Measurements from ENCODE around the gene LEAP2.

The LEAP2 gene

DNA sequence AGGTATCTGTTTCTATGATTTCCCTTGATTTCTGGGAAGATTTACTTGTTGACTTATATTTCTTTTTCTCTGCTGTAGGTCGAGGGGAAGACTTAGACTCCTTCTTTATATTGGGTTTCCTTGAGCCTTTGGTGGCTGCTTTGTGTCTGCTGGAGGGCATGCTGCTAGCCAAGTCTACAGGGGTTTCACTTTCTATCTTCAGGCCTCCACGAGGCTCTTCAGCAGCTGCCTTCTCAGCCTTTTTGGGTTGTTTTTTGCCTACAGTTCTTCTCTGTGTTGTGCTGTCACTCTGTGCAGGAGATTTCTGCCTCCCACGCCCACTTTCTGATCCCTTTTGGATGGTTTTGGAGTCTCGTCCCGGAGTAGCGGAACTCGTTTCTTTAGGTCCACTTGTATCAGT lies 23.2 kb downstream of the LEAP2 start:
- Histone ChIP-seq H3K9ac (ENCODE audit: low read length) (no peak overlapping the region), H3K4me3 (ENCODE audit: insufficient read depth, low read length, poor library complexity, severe bottlenecking) (no peak overlapping the region), H3K4me2 (ENCODE audit: low read depth, low read length, poor library complexity, severe bottlenecking) (no peak overlapping the region), H2AFZ (ENCODE audit: low read depth, low read length, severe bottlenecking) (no peak overlapping the region), H3K27me3 (ENCODE audit: low read length) (no peaks in the 10 kb centered on the region), H3K79me2 (ENCODE audit: insufficient read depth, low read length) (no peaks in the 10 kb centered on the region), H4K20me1 (ENCODE audit: low read depth, low read length) (no peaks in the 10 kb centered on the region), H3K27ac (ENCODE audit: low read depth, low read length) (no peak overlapping the region), H3K9me2 (replicated peaks; ENCODE audit: insufficient read depth, low read length) (no peaks in the 10 kb centered on the region), H3K36me3 (ENCODE audit: low read length) (peaks cover 23% of the 10 kb centered on the region; the same call in 1 of the 2 replicates), H3F3A (ENCODE audit: insufficient read depth) (no peaks in the 10 kb centered on the region), H3K9me3 (ENCODE audit: insufficient read depth, low read length) (no peaks in the 10 kb centered on the region)
- no peak for TF ChIP-seq EZH2phosphoT487 (conservative IDR thresholded peaks at IDR 0.05; ENCODE audit: low read length)

DNA sequence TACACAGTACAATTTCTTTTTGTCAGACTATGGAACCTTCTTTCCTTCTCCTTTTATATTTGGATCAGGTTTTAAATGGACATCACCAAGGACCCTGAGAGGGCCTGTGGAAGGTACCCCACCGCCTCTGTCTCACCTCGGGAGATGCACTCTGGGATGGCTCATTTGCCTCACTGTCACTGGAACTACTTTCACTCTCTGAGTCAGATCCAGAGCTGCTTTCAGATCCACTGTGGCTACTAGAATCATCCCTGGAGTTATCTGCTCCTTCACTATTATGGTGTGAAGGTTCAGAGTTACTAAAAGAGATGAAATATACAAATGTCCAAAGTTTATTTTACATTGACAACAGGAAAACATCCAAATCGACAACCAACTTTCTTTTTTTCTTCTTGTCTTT lies 24.6 kb downstream of the LEAP2 start:
- no peaks in the 10 kb centered on the region for H3K79me2 ChIP-seq (ENCODE audit: insufficient read depth, low read length)
- H3K4me2 ChIP-seq (ENCODE audit: low read depth, low read length, poor library complexity, severe bottlenecking), result no peak overlapping the region
- no peaks in the 10 kb centered on the region for H3K9me2 ChIP-seq (replicated peaks; ENCODE audit: insufficient read depth, low read length)
- no peaks in the 10 kb centered on the region for H4K20me1 ChIP-seq (ENCODE audit: low read depth, low read length)
- no peak overlapping the region for H3K4me3 ChIP-seq (ENCODE audit: insufficient read depth, low read length, poor library complexity, severe bottlenecking)
- peaks cover 23% of the 10 kb centered on the region; the same call in 1 of the 2 replicates for H3K36me3 ChIP-seq (ENCODE audit: low read length)
- H3K9ac ChIP-seq (ENCODE audit: low read length), result no peak overlapping the region
- TF ChIP-seq, protein P1, sequence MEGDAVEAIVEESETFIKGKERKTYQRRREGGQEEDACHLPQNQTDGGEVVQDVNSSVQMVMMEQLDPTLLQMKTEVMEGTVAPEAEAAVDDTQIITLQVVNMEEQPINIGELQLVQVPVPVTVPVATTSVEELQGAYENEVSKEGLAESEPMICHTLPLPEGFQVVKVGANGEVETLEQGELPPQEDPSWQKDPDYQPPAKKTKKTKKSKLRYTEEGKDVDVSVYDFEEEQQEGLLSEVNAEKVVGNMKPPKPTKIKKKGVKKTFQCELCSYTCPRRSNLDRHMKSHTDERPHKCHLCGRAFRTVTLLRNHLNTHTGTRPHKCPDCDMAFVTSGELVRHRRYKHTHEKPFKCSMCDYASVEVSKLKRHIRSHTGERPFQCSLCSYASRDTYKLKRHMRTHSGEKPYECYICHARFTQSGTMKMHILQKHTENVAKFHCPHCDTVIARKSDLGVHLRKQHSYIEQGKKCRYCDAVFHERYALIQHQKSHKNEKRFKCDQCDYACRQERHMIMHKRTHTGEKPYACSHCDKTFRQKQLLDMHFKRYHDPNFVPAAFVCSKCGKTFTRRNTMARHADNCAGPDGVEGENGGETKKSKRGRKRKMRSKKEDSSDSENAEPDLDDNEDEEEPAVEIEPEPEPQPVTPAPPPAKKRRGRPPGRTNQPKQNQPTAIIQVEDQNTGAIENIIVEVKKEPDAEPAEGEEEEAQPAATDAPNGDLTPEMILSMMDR (IDR thresholded peaks at IDR 0.05; ENCODE audit: insufficient read depth, low read length, poor library complexity, severe bottlenecking), result no peak
- no peak for TF ChIP-seq EZH2phosphoT487 (conservative IDR thresholded peaks at IDR 0.05; ENCODE audit: low read length)
- no peaks in the 10 kb centered on the region for H3K9me3 ChIP-seq (ENCODE audit: insufficient read depth, low read length)
- no peaks in the 10 kb centered on the region for H3F3A ChIP-seq (ENCODE audit: insufficient read depth)
- no peak overlapping the region for H3K27ac ChIP-seq (ENCODE audit: low read depth, low read length)
- H2AFZ ChIP-seq (ENCODE audit: low read depth, low read length, severe bottlenecking), result no peak overlapping the region
- no peaks in the 10 kb centered on the region for H3K27me3 ChIP-seq (ENCODE audit: low read length)

DNA sequence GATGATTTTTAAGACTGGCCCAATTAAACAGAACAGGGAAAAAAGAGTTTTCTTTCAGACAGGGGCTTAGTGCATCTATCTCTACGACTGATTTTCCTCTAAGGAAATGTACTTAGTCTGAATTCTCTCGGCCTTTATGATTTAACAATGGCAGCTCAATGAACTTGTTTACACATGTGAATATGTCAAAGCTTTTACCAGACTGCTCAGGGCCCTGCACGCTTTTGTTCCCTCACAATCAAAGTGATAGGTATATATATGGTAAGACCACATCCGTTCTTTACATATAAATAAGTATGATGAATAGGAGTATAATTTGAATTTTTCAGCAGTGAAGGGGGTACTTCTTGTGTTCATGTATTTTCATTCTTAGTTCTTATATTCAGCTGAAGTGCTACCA lies 27.6 kb downstream of the LEAP2 start:
- H3K27me3 ChIP-seq (ENCODE audit: low read length), result no peaks in the 10 kb centered on the region
- H3K79me2 ChIP-seq (ENCODE audit: insufficient read depth, low read length), result no peaks in the 10 kb centered on the region
- H3K9me3 ChIP-seq (ENCODE audit: insufficient read depth, low read length), result no peaks in the 10 kb centered on the region
- H3K4me3 ChIP-seq (ENCODE audit: insufficient read depth, low read length, poor library complexity, severe bottlenecking), result no peak overlapping the region
- no peaks in the 10 kb centered on the region for H4K20me1 ChIP-seq (ENCODE audit: low read depth, low read length)
- no peak overlapping the region for H2AFZ ChIP-seq (ENCODE audit: low read depth, low read length, severe bottlenecking)
- H3K4me2 ChIP-seq (ENCODE audit: low read depth, low read length, poor library complexity, severe bottlenecking), result no peak overlapping the region
- no peak overlapping the region for H3K27ac ChIP-seq (ENCODE audit: low read depth, low read length)
- TF ChIP-seq EZH2phosphoT487 (conservative IDR thresholded peaks at IDR 0.05; ENCODE audit: low read length), result no peak
- TF ChIP-seq, protein P1 (IDR thresholded peaks at IDR 0.05; ENCODE audit: insufficient read depth, low read length, poor library complexity, severe bottlenecking), result no peak
- no peaks in the 10 kb centered on the region for H3F3A ChIP-seq (ENCODE audit: insufficient read depth)
- peaks cover 14% of the 10 kb centered on the region; the same call in 1 of the 2 replicates for H3K36me3 ChIP-seq (ENCODE audit: low read length)
- H3K9ac ChIP-seq (ENCODE audit: low read length), result no peak overlapping the region
- no peaks in the 10 kb centered on the region for H3K9me2 ChIP-seq (replicated peaks; ENCODE audit: insufficient read depth, low read length)

DNA sequence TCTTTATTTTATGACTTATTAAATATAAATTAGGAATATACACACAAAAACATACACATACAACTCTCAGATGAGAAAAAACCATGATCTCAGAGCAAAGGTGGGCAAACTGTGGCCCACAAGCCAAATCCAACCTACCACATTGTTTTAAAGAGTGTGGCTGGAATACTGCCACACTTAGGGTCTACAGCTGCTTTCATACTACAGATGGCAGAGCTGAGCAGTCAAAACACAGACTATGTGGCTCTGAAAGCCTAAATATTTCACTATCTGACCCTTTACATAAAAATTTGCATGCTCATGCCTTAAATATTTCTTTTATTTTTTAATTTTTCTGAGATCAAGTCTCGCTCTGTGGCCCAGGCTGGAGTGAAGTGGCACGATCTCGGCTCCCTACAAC lies 28.3 kb downstream of the LEAP2 start:
- H3K36me3 ChIP-seq (ENCODE audit: low read length), result peaks cover 14% of the 10 kb centered on the region; the same call in 1 of the 2 replicates
- H3K27ac ChIP-seq (ENCODE audit: low read depth, low read length), result no peak overlapping the region
- no peak overlapping the region for H3K4me3 ChIP-seq (ENCODE audit: insufficient read depth, low read length, poor library complexity, severe bottlenecking)
- H3K27me3 ChIP-seq (ENCODE audit: low read length), result no peaks in the 10 kb centered on the region
- no peaks in the 10 kb centered on the region for H3K9me3 ChIP-seq (ENCODE audit: insufficient read depth, low read length)
- H3K79me2 ChIP-seq (ENCODE audit: insufficient read depth, low read length), result no peaks in the 10 kb centered on the region
- H4K20me1 ChIP-seq (ENCODE audit: low read depth, low read length), result no peaks in the 10 kb centered on the region
- no peak overlapping the region for H3K9ac ChIP-seq (ENCODE audit: low read length)
- H3K9me2 ChIP-seq (replicated peaks; ENCODE audit: insufficient read depth, low read length), result no peaks in the 10 kb centered on the region
- H3F3A ChIP-seq (ENCODE audit: insufficient read depth), result no peaks in the 10 kb centered on the region
- no peak overlapping the region for H3K4me2 ChIP-seq (ENCODE audit: low read depth, low read length, poor library complexity, severe bottlenecking)
- TF ChIP-seq, protein P1 (IDR thresholded peaks at IDR 0.05; ENCODE audit: insufficient read depth, low read length, poor library complexity, severe bottlenecking), result no peak
- no peak for TF ChIP-seq EZH2phosphoT487 (conservative IDR thresholded peaks at IDR 0.05; ENCODE audit: low read length)
- no peak overlapping the region for H2AFZ ChIP-seq (ENCODE audit: low read depth, low read length, severe bottlenecking)

Data from SU-DHL-6 (cell line).